Neural cell (in vitro differentiated cells): ENCODE results near the gene GRHL3. TPM values are rescaled to one million over a fixed set of nuclear protein-coding genes. Genes with fewer than 3 reads are reported as not detected.

Source experiments
- H2AFZ ChIP-seq: fragments of 200-600, 300-800 bp; sonication (generic), shearing (Covaris generic); 2 replicates; pipeline ENCODE4 v1.6.0; 2014; ENCODE audit warnings: low read depth, mild to moderate bottlenecking, antibody characterized with exemption, low read length, moderate library complexity
- H3F3A ChIP-seq: fragments of 200-600 bp; shearing (Covaris generic); 2 replicates; pipeline ENCODE4 v1.6.1; 2016; ENCODE audit warnings: mild to moderate bottlenecking, moderate library complexity, mixed read lengths, antibody characterized with exemption, low read length; ENCODE audit not compliant: insufficient read depth, poor library complexity, severe bottlenecking
- H3K27ac ChIP-seq: fragments of 200-600, 300-800 bp; sonication (generic), shearing (Covaris generic); 2 replicates; pipeline ENCODE4 v1.5.1; 2014; ENCODE audit warnings: mild to moderate bottlenecking, low read length, moderate library complexity
- H3K27me3 ChIP-seq: fragments of 300-800, 200-600 bp; sonication (generic), shearing (Covaris generic); 2 replicates; pipeline ENCODE4 v1.6.0; 2014; ENCODE audit warnings: mild to moderate bottlenecking, low read depth, low read length, moderate library complexity; ENCODE audit not compliant: insufficient read depth
- H3K36me3 ChIP-seq: fragments of 300-800, 200-600 bp; sonication (generic), shearing (Covaris generic); 2 replicates; pipeline ENCODE4 v1.5.1; 2014; ENCODE audit warnings: mild to moderate bottlenecking, antibody characterized with exemption, low read length, moderate library complexity; ENCODE audit not compliant: insufficient read depth
- H3K4me2 ChIP-seq: fragments of 300-800, 200-600 bp; sonication (generic), shearing (Covaris generic); 2 replicates; pipeline ENCODE4 v1.6.0; 2014; ENCODE audit warnings: mild to moderate bottlenecking, low read length
- H3K4me3 ChIP-seq: fragments of 300-800, 200-600 bp; sonication (generic), shearing (Covaris generic); 2 replicates; pipeline ENCODE4 v1.5.1; 2014; ENCODE audit warnings: mild to moderate bottlenecking, low read length, moderate library complexity
- H3K79me2 ChIP-seq: fragments of 200-600 bp; shearing (Covaris generic); replicated peaks from 2 replicates; pipeline ENCODE4 v1.6.0; 2014; ENCODE audit warnings: mild to moderate bottlenecking, low read length, moderate library complexity; ENCODE audit not compliant: insufficient read depth
- H3K9ac ChIP-seq: fragments of 300-800, 200-600 bp; sonication (generic), shearing (Covaris generic); 2 replicates; pipeline ENCODE4 v1.6.1; 2016; ENCODE audit warnings: mild to moderate bottlenecking, low read length, mixed read lengths
- H3K9me2 ChIP-seq: fragments of 200-600 bp; shearing (Covaris generic); 2 replicates; pipeline ENCODE4 v1.6.1; 2016; ENCODE audit warnings: mild to moderate bottlenecking, low read length, mixed read lengths; ENCODE audit not compliant: insufficient read depth
- H3K9me3 ChIP-seq: fragments of 200-600, 300-800 bp; sonication (generic), shearing (Covaris generic); 2 replicates; pipeline ENCODE4 v1.6.1; 2016; ENCODE audit warnings: mild to moderate bottlenecking, mixed run types, low read length, moderate library complexity, mixed read lengths
- H4K20me1 ChIP-seq: fragments of 200-600 bp; shearing (Covaris generic); 2 replicates; pipeline ENCODE4 v1.6.1; 2016; ENCODE audit warnings: mild to moderate bottlenecking, mixed run types; ENCODE audit not compliant: insufficient read depth
- EP300 ChIP-seq: fragments of 450-650 bp; conservative IDR thresholded peaks from 2 replicates; pipeline ENCODE4 v1.6.1; 2014; ENCODE audit warnings: antibody characterized with exemption, mild to moderate bottlenecking, moderate library complexity; ENCODE audit not compliant: poor library complexity, severe bottlenecking
- EZH2 ChIP-seq: fragments of 200-600, 300-800 bp; shearing (Covaris generic), sonication (generic); IDR thresholded peaks from 2 replicates; pipeline ENCODE4 v1.6.1; 2014; ENCODE audit warnings: antibody characterized with exemption, low read length, borderline replicate concordance, mild to moderate bottlenecking; ENCODE audit not compliant: insufficient read depth, poor library complexity, severe bottlenecking
- MXI1 ChIP-seq: fragments of 450-650 bp; conservative IDR thresholded peaks from 2 replicates; pipeline ENCODE4 v1.6.1; 2014; ENCODE audit warnings: antibody characterized with exemption, mild to moderate bottlenecking; ENCODE audit not compliant: poor library complexity, severe bottlenecking
- POLR2AphosphoS5 ChIP-seq: IDR thresholded peaks from 2 replicates; pipeline ENCODE4 v1.6.1; 2012
- RAD21 ChIP-seq: fragments of 450-650 bp; conservative IDR thresholded peaks from 2 replicates; pipeline ENCODE4 v1.6.1; 2014; ENCODE audit warnings: antibody characterized with exemption, mild to moderate bottlenecking, moderate library complexity
- SMC3 ChIP-seq: fragments of 450-650 bp; conservative IDR thresholded peaks from 2 replicates; pipeline ENCODE4 v1.6.1; 2014; ENCODE audit warnings: antibody characterized with exemption, mild to moderate bottlenecking, moderate library complexity; ENCODE audit not compliant: poor library complexity
- TAF1 ChIP-seq: IDR thresholded peaks from 2 replicates; pipeline ENCODE4 v1.6.1; 2012; ENCODE audit warnings: low read depth
- polyA plus RNA-seq: library from polyadenylated mRNA; depleted of rRNA; stranded (reverse); fragments of >200 nt; gene quantifications from 2 replicates; pipeline ENCODE4 v1.2.3, GENCODE V29; 2014
- TF ChIP-seq, protein P1 (sequence below): fragments of 450-650 bp; IDR thresholded peaks from 2 replicates; pipeline ENCODE4 v1.5.1; 2014; ENCODE audit warnings: antibody characterized with exemption, mild to moderate bottlenecking, moderate library complexity; ENCODE audit not compliant: poor library complexity, severe bottlenecking
- TF ChIP-seq, protein P2 (sequence below): IDR thresholded peaks from 2 replicates; pipeline ENCODE4 v1.6.1; 2012; ENCODE audit warnings: borderline replicate concordance

Gene GRHL3
- polyA plus RNA-seq, 1 donor from 2014 or later = not detected

DNA sequence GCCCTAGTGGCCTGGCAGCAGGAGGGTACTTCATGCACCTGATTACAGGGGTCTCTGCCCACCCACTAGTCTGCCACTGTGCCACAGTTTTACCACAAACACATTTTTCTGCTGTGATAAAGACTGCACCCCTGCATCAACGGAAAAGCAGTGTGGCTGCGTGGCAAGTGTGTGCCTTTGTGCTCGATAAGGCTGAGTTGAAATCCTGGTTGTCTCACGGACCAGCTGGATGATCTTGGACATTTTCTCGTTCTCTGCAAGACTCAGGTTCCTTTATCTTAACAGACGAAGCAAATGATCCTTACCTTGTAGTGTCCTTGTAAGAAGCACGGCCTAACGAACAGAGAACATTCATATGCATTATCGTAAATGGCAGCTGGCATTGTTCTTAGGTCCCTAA, 10.2 kb downstream of the GRHL3 start:
- Histone ChIP-seq H2AFZ (no peak overlapping the region), H3K27me3 (no peaks in the 10 kb centered on the region), H3K27ac (no peak overlapping the region), H3K36me3 (no peaks in the 10 kb centered on the region), H3K4me2 (no peak overlapping the region), H3K79me2 (no peaks in the 10 kb centered on the region), H3K9me3 (no peaks in the 10 kb centered on the region), H3F3A (no peaks in the 10 kb centered on the region), H3K9ac (no peak overlapping the region), H3K9me2 (no peaks in the 10 kb centered on the region), H4K20me1 (no peaks in the 10 kb centered on the region), H3K4me3 (no peak overlapping the region)
- TF ChIP-seq POLR2AphosphoS5 = no peak
- TF ChIP-seq, protein P1, sequence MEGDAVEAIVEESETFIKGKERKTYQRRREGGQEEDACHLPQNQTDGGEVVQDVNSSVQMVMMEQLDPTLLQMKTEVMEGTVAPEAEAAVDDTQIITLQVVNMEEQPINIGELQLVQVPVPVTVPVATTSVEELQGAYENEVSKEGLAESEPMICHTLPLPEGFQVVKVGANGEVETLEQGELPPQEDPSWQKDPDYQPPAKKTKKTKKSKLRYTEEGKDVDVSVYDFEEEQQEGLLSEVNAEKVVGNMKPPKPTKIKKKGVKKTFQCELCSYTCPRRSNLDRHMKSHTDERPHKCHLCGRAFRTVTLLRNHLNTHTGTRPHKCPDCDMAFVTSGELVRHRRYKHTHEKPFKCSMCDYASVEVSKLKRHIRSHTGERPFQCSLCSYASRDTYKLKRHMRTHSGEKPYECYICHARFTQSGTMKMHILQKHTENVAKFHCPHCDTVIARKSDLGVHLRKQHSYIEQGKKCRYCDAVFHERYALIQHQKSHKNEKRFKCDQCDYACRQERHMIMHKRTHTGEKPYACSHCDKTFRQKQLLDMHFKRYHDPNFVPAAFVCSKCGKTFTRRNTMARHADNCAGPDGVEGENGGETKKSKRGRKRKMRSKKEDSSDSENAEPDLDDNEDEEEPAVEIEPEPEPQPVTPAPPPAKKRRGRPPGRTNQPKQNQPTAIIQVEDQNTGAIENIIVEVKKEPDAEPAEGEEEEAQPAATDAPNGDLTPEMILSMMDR = no peak
- no peak for TF ChIP-seq EP300
- TF ChIP-seq EZH2 = no peak
- TF ChIP-seq RAD21 = no peak
- no peak for TF ChIP-seq SMC3
- no peak for TF ChIP-seq TAF1
- TF ChIP-seq, protein P2, sequence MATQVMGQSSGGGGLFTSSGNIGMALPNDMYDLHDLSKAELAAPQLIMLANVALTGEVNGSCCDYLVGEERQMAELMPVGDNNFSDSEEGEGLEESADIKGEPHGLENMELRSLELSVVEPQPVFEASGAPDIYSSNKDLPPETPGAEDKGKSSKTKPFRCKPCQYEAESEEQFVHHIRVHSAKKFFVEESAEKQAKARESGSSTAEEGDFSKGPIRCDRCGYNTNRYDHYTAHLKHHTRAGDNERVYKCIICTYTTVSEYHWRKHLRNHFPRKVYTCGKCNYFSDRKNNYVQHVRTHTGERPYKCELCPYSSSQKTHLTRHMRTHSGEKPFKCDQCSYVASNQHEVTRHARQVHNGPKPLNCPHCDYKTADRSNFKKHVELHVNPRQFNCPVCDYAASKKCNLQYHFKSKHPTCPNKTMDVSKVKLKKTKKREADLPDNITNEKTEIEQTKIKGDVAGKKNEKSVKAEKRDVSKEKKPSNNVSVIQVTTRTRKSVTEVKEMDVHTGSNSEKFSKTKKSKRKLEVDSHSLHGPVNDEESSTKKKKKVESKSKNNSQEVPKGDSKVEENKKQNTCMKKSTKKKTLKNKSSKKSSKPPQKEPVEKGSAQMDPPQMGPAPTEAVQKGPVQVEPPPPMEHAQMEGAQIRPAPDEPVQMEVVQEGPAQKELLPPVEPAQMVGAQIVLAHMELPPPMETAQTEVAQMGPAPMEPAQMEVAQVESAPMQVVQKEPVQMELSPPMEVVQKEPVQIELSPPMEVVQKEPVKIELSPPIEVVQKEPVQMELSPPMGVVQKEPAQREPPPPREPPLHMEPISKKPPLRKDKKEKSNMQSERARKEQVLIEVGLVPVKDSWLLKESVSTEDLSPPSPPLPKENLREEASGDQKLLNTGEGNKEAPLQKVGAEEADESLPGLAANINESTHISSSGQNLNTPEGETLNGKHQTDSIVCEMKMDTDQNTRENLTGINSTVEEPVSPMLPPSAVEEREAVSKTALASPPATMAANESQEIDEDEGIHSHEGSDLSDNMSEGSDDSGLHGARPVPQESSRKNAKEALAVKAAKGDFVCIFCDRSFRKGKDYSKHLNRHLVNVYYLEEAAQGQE = no peak
- no peak for TF ChIP-seq MXI1

DNA sequence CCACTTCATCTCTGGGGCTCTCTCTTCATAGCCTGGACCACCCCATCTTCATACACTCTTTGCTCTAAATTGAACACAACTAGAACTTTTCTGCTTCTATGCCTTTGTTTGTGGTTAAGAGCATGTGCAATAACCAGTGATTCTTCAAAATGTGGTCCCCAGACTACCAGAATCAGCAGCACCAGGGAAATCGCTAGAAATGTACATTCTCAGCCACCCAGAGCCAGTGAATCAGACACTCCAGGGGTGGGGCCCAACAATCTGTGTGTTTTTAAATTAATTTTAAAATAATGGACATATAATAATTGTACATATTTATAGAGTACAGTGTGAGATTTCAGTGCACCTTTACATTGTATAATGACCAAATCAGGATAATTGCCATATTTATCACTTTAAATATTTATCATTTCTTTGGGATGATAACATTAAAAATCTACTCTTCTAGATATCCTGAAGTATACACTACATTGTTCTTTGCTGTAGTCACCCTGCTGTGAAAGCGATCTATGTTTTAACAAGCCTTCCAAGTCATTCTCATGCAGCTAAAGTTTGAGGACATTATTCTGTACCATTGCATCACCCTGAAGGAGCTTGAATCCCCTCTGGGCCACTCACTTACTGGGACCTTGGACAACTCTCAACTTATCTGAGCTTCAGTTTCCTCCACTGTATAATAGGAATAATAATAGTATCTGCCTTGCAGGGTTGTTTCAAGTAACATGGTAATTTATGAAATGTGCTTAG, 10.8 kb downstream of the GRHL3 start:
- Histone ChIP-seq H3F3A (no peaks in the 10 kb centered on the region), H3K27me3 (no peaks in the 10 kb centered on the region), H2AFZ (no peak overlapping the region), H3K79me2 (no peaks in the 10 kb centered on the region), H3K36me3 (no peaks in the 10 kb centered on the region), H3K27ac (no peak overlapping the region), H3K9ac (no peak overlapping the region), H3K4me2 (no peak overlapping the region), H3K9me3 (no peaks in the 10 kb centered on the region), H4K20me1 (no peaks in the 10 kb centered on the region), H3K4me3 (no peak overlapping the region), H3K9me2 (no peaks in the 10 kb centered on the region)
- TF ChIP-seq, protein P2 = no peak
- TF ChIP-seq, protein P1 = no peak
- no peak for TF ChIP-seq MXI1
- no peak for TF ChIP-seq EZH2
- TF ChIP-seq POLR2AphosphoS5 = no peak
- TF ChIP-seq EP300 = no peak
- TF ChIP-seq SMC3 = no peak
- TF ChIP-seq TAF1 = no peak
- TF ChIP-seq RAD21 = no peak
